GM19467 (cell line): Measurements from ENCODE around the gene PATJ.

Experiments
- ATAC-seq: cut with Tn5 transposase; IDR thresholded peaks from one replicate; pipeline ENCODE4 v1.9.1; 2021; ENCODE audit warnings: mild to moderate bottlenecking, moderate library complexity; ENCODE audit not compliant: unreplicated experiment

The PATJ gene

DNA sequence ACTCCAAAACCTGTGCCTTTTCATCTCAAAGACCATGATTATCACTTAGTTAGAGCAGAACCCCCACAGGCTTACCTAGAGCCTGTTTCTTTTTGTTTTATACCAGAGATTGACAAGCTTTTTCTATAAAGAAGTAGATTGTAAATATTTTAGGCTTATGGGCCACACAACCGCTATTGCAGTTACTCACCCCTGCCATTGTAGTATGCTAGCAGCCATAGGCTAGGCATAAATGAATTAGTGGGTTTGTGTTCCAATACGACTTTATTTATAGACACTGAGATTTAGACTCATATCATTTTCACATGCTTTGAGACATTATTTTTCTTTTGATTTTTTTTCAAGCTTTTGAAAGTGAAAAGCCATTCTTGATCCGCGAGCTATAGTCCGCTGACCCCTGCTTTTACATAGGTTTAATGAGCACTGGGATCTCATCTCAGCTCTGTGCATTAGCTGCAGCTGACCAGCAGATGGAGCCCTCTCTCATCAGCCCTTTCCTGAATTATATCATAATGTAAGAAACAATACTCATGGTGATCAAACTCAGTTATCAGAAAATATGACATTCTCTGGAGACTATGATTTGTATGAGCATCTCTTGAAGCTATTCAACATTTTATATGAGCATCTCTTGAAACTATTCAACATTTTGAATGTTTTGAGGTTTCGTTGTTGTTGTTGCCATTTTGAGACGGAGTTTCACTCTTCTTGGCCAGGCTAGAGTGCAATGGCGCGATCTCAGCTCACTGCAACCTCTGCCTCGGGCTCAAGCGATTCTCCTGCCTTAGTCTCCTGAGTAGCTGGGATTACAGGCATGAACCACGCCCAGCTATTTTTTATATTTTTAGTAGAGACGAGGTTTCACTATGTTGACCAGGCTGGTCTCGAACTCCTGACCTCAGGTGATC is 340.4 kb downstream of the PATJ start:
- peak; percentile 73 for ATAC-seq

DNA sequence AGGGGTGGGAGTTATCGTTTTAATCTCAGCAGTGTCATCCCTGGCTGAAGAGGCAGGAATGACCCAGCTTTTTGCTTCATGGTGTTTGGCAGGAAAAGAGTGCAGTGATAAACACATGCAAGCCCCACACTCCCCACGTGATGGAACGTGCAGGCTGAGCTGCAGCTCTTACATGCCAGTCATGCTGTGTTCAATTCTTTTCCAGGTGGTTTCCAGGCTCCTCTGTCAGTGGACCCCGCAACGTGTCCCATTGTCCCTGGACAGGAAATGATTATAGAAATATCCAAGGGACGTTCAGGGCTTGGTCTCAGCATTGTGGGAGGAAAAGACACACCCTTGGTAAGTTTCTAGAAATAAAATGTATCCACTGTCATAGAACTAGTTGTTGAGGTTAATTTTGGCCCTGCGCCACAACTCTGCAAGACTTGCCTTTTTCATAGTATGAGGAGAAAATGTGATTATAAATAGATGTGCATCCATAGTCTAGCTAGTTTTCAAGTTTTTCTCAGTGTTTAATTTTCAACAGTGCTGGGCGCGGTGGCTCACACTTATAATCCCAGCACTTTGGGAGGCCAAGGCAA is 342.1 kb downstream of the PATJ start:
- no peak for ATAC-seq

DNA sequence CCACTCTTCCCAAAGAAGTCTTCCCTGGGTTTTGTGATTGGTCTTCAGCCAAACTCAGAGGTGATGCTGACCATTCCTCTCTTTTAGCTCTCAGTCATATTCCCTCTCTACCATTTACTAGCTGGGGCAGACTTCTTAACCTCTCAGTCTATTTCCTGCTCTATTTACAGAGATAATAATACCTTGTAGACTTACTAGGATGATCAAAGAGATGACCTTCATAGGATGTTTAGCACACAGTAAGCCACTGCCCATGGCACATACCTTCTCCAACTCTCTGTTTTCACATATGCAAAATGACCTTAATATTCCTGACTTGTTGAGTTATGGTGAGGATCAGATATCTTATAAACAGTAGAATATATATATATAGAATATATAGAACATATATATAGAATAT is 346.2 kb downstream of the PATJ start:
- no peak for ATAC-seq

DNA sequence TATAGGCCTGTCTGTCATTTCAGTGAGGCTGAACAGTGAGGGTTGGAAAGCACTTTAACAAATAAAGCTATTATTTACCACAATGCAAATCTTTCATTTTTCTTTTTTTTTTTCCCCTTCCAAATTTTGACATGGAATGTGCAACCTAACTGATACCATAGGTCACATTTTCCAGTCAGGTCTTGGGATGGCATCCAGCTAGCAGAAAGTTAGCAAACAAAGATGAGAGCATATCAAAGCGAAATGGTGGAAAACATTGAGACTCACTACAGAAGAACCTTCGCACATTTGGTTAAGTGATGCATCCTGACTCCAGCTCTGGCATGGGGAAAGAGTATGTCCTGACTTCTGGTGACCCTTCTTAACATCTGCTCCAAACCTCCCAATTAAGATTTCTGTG is 347.3 kb downstream of the PATJ start:
- ATAC-seq = no peak

DNA sequence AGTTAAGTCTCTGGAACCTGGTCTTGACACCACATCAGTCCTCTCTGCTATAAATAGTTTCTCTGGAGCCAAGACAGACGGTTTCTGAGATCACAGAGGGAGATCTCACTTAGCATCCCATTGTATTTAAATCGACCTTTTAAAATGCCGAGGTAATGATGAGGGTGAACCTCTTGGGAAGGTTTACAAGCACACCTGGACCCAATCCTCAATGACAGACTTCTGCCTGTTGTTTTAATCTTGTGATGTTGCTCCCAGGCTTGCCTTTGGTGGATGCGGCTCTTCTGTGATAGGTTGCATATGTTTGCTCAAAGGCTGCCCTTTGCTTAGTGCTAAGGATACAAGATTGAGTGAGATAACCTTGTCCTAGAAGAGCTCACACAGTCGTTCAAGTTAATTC is 347.7 kb downstream of the PATJ start:
- ATAC-seq = no peak

DNA sequence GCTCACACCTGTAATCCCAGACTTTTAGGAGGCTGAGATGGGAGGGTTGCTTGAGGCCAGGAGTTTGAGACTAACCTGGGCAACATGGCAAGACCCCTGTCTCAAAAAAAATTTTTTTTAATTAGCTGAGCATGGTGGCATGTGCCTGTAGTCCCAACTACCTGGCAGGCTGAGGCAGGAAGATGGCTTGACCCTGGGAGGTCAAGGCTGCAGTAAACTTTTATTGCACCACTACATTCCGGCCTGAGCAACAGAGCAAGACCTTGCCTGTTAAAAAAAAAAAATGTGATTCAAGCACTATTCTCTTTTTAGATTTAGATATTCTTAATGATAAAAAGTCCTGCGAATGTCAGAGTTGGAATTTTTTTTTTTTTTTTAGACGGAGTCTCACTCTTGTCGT is 349.8 kb downstream of the PATJ start:
- no peak for ATAC-seq

DNA sequence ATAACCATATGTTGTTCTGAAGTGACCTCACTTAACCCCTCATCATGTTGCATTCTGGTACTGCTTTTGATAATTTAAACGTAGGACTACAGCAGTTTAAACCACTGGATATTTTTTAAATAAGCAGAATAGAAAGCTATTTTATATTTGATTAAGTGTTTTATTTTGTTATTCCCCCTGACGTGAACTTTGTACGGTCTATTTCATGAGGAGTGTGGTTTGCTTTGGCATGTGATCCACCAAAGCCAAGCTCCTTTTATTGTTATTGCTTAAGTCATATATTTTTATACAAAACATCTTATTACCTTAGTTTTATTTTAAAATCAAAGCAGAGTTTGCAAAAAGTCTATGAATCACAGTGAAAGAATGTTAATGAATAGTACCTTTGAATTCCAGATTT is 351.0 kb downstream of the PATJ start:
- ATAC-seq = no peak

DNA sequence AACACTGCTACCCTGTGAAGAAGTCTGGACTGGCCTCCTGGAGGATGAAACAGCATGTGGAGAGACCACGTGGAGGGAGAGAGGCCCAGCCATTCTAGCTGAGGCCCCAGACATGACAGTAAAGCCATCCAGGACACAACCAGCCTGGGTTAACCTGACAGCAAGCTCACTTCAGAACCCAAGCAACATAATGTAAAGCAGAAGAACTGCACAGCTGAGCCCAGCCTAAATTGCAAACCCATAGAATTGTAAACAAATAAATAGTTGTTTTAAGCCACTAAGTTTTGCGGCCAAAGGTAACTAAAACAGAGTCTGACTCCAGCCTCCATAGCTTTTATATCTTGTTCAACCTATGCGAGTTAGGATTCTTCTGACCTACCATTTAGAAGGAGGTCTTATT is 355.2 kb downstream of the PATJ start:
- ATAC-seq = no peak

DNA sequence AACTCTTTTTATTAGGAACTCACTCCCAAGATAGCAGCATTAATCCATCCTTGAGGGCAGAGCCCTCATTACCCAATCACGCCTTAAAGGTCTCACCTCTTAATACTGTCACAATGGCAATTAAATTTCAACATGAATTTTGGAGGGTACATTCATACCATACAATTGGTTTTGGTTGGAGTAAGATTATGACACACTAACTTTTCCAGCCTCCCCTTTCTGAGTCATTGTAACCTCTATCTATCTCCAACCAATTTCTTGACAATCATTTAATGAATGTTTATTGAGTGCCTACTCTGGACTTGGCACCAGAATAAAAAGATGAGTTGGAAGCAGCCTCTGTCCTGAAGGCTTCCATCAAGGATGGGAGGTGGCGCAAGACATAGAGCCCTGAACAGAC is 358.2 kb downstream of the PATJ start:
- ATAC-seq = no peak

DNA sequence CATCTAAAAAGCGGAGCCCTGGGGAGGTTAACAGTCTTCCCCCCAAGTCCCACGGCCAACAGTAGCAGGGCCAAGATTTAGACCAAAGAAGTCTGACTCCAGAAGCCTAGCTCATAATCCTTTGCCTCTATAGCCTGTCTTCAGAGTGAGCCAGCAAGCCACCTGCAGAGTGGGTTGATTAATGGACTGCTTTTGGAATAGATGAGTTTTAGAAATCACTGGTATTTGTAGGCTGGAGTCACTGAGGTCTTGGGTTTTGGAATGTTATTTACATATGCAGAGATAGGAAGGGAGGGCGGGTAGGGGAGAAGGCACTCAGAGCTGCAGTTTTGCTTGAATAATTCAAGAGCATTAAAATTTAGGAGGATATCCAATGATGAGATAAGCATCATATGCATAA is 361.6 kb downstream of the PATJ start:
- no peak for ATAC-seq

DNA sequence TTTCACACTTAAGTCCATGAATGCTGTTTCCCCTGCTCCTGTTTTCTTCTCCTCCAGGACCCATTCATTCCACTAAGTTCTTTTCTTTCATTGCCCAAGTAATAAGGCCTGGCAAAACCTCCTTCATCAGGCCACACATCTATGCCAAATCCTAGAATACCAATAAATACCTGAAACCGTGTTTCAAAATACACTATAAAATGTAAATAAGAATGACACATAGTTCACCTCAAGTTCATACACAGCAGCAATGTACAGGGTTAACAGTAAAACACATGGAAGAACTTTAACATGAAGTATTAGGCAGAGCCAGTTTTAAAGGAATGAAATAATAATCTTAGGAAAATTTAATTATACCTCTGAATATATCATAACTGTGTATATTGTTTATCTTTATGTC is 365.6 kb downstream of the PATJ start:
- no peak for ATAC-seq

DNA sequence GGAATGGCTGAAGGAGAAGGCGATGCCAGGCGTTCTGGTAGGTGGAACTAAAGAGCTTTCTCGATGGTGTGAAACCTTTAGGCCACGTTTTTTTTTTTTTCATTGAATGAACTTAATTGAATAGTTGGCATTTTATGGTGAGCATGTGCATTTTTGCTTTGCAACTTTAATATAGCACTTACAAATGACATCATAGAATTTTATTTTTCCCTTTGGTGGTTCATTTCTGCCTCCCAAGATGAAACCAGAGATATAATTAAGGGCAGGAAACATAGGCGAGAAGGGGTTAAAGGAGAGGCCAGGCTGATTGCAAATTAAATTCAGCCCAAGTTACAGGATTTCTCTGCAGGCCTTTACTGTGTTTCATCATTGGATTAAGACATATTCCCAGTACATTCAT is 366.8 kb downstream of the PATJ start:
- ATAC-seq = no peak

DNA sequence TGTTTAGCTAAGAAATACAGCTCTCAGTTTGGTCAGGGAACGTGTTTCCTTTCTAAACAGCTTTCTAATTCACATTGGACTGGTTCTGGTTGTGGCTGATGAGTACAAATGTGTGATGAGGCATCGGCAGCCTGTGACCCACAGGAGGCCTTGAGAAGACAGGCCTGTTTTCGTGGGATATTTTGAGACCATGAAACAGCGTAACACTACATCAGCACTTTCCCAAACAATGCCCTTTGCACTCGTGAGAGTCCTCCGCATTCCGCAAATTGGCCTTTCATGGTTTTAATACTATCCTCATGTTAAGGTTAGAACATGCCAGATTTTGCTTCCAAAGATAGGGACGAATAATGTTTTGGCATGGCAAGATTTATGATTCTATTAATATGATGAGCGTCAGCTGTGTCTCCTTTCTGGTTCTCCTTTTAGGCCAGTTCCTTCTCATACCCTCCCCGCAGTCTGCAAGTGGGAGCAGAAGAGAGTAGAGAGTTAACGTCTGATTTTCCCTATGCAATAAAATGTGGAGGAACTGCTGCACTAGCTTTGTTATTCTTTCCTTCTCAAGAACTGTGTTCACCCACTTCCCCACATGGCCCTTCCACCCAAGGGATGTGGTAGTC is 368.0 kb downstream of the PATJ start:
- no peak for ATAC-seq

DNA sequence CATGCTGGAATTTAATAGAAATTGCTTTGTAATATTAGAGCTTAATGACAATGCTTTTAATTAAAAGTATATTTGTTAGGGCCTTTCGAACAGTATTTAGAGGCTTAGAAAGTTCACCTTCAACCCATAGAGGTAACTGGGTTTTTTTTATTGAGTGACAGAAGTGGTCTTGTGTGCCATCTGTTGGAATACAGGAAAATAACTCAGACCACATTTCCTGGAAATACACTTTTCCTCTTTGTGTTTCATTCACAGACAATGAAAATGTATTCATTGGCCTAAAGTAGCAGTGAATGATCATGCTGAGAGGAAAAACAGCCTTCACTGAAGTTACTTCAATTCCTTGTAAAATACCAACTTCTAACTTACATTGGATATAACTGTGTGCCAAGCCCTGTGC is 368.8 kb downstream of the PATJ start:
- no peak for ATAC-seq

DNA sequence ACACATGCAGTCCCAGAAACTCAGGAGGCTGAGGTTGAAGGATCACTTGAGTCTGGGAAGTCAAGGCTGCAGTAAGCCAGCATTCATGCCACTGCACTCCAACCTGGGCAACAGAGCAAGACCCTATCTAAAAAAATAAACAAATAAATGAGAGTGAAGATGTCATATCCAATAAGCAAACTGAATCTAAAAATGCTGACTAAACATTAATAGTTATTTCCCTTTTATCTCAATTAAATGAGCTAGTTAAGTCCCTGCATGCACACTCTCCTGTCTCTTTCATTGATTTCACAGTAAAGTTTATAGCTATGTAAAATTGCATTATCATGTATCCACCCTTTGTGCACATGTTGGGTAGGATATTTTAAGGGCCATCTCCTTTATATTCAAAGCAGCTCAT is 371.2 kb downstream of the PATJ start:
- ATAC-seq = no peak

DNA sequence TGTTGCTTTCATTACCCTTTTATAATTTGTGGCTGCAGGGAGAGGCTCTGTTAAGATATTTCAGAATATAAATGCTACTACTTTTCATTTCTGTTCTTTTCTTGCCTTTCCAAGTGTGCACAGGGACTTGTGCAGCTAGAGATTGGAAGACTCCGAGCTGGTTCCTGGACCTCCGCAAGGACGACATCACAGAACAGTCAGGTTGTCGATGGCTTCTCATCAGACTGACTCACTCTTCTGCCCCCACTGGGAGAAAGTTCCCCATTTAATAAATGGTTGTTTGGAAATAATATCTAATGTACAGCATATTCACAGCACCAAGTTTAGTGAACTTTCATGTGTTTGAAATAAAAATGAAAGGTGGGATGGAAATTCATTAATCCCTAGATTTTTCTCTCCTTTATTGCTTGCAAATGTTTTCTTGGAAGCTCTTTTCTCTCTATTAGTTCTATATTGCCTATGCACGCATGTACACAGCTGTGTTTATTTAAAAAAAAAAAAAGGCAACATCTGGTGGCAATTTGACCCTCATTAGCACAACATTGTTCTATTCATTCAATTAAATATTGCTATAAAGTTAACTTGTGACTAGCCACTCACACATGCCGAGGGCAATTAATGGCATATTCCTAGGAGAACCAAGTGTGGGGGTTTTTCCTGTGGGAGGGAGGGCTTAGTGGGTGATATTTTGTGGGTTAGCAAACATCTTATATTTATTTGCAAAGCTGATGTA is 374.9 kb downstream of the PATJ start:
- ATAC-seq = no peak

DNA sequence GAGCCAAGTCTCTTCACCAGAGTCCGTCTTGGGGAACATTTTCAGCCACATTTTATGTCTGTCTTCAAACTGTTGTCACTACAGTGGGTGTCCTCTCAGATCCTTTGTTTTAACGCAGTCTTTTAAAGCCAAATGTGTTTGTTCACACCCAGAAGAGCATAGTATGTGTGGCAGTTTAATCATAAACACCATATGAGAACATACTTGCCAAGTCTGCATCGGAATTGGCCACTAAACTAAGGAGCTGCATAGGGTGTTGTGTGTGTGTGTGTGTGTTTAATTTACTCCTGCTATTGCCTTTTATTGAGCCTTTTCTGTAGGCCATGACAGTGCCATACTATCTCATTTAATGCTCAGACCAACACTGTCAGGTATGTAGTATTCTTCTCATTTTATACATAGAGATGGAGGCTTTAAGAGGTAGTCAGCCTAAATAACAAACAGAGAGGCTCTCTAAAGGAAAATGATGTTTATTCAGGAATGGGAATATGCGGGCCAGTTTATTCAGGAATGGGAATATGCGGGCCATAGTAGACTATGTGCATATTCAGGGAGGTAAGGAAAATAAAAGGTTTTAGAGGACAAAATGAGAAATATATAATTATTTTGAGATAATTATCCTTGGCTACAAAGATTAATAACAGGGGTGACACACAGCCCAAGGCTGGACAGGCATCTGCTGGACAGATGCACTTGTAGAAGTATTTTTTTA is 384.5 kb downstream of the PATJ start:
- no peak for ATAC-seq

DNA sequence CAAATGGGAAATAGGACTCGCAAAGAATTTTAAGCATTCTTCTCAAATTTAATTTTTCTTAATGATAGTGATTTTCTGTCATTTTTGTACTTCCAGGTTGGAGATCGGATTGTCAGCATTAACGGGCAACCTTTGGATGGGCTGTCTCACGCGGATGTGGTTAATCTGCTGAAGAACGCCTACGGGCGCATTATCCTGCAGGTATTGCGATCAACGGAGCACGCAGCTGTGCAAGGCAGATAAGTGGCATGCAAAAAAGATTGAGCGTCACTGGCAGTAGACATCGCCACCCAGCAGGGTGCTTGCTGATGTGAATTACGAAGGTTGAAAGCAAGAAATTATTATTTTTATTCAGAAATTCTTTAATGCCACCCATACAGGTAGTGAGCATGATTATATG is 386.5 kb downstream of the PATJ start:
- no peak for ATAC-seq

DNA sequence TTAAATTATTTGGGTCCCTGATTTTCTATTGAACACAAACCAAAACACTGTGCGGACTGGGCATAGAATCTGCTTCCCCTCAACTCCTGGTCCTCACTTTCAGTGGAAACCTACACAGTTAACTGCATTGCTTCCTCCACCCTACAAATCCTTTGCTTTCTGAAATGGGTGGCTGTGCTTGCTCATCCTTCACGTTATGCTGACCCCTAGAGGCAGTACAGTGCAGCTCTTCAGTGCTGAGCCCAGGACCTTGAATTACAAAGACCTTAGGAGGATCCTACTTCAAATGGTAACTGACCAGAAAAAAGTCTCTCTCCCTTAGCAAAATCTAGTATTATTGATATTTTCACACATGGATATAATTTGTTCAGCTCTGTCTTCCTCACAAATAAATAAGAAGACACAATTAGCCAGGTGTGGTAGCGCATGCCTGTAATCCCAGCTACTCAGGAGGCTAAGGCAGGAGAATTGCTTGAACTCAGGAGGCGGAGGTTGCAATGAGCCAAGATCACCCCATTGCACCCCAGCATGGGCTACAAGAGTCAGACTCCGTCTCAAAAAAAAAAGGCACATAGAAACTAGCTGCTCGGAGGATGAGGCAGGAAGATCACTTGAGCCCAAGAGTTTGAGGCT is 388.9 kb downstream of the PATJ start:
- ATAC-seq = peak; percentile 88

DNA sequence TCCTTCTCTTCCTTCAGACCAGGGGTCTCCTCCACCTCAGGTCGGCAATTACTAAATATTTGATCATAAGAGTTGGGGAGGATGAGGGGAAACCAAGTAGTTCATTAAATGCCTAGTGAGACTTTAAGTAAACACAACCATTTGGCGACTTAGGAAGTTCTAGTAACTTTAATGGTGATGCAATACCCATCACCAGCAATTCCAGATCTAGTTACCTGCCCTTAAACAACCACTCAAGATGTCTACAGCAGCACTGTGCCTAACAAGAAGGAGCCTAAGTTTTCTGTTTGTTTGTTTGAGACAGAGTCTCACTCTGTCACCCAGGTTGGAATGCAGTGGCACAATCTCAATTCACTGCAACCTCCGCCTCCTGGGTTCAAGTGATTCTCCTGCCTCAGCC is 395.7 kb downstream of the PATJ start:
- ATAC-seq = no peak
